GM12892 (cell line): ENCODE measurements around the gene TBC1D30.

ENCODE experiments used
- POLR2A ChIP-seq: IDR thresholded peaks from 2 replicates; pipeline ENCODE4 v1.6.1; 2011; ENCODE audit warnings: low read depth, low read length, control low read depth
- POLR2AphosphoS5 ChIP-seq: IDR thresholded peaks from 2 replicates; pipeline ENCODE4 v1.6.1; 2011; ENCODE audit warnings: low read depth, low read length, control low read depth
- TAF1 ChIP-seq: IDR thresholded peaks from 2 replicates; pipeline ENCODE4 v1.6.1; 2011; ENCODE audit warnings: low read depth, mild to moderate bottlenecking, control low read depth, low read length, borderline replicate concordance

DNA sequence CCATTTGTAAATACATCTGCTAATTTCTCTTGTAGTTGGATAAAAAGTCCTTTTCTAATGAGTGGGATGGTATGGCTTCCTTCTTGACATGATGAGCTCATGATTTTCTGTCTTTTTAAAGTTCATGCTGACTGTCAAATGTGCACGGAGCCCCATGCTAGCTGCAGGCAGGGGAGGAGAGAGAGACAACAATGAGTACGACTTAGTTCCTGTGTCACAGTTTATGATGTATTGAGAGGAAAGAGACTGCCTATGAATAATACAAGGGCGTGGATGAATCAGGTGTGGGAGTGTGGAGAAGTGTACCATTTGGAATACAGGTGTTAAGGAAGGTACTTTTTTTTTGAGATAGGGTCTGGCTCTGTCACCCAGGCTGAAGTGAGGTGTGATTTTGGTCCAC is 10.7 kb upstream of the TBC1D30 start:
- no peak for TF ChIP-seq POLR2A
- TF ChIP-seq POLR2AphosphoS5, result no peak
- TF ChIP-seq TAF1, result no peak
